Fibroblast of lung (primary cell): ENCODE results near the gene DTX4.

ENCODE experiments used
- EZH2 ChIP-seq: IDR thresholded peaks from 2 replicates; pipeline ENCODE4 v1.5.1; 2012; ENCODE audit warnings: low read length, control low read depth, mild to moderate bottlenecking; ENCODE audit errors: missing control alignments
- TF ChIP-seq, protein P1 (sequence below), 2 donors: IDR thresholded peaks in 1 of 2; conservative IDR thresholded peaks in 1 of 2; 1 replicate in 1 of 2; 2 replicates in 1 of 2; pipeline ENCODE4 v1.5.1; 2011 to 2012; ENCODE audit warnings: low read length in 2 of 2, control low read depth in 1 of 2, inconsistent platforms in 1 of 2, low read depth in 1 of 2, mild to moderate bottlenecking in 1 of 2

DNA sequence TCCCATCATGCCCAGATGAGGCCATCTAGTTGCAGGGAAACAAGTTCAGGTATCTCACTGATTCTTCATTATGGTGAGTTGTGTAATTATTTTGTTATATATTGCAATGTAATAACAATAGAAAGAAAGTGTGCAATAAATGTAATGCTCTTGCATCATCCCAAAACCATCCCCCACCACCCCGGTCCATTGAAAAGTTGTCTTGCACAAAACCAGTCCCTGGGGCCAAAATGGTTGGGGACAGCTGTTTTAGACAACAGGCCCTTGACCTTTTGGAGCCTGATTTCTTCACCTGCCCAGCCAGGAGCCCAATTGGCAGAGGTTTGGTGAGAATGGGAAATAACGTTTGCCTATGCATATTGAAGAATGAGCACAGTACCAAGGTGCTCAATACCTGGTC lies 24.8 kb downstream of the DTX4 start:
- TF ChIP-seq EZH2, result no peak
- TF ChIP-seq, protein P1, sequence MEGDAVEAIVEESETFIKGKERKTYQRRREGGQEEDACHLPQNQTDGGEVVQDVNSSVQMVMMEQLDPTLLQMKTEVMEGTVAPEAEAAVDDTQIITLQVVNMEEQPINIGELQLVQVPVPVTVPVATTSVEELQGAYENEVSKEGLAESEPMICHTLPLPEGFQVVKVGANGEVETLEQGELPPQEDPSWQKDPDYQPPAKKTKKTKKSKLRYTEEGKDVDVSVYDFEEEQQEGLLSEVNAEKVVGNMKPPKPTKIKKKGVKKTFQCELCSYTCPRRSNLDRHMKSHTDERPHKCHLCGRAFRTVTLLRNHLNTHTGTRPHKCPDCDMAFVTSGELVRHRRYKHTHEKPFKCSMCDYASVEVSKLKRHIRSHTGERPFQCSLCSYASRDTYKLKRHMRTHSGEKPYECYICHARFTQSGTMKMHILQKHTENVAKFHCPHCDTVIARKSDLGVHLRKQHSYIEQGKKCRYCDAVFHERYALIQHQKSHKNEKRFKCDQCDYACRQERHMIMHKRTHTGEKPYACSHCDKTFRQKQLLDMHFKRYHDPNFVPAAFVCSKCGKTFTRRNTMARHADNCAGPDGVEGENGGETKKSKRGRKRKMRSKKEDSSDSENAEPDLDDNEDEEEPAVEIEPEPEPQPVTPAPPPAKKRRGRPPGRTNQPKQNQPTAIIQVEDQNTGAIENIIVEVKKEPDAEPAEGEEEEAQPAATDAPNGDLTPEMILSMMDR (conservative IDR thresholded peaks at IDR 0.05 in 1 of 2, IDR thresholded peaks at IDR 0.05 in 1 of 2; ENCODE audit: low read depth in 1 of 2, low read length in 2 of 2), result no peak
